NCI-H146 treated with DMSO at 0.1 percent for 48 hours (cell line): ENCODE results near the gene MRPL27.

ENCODE experiments used
- DNase-seq: peaks from one replicate; lab custom pipeline; 2025; ENCODE audit not compliant: unreplicated experiment; lab: John Stamatoyannopoulos, UW

Gene MRPL27

GRCh38 chr17:50386510-50386909 lies 13.5 kb upstream of the MRPL27 start:
- no peak for DNase-seq

- DNase-seq = no peak
Observed at GRCh38 chr17:50382931-50383330, 9.9 kb upstream of the MRPL27 start.

- DNase-seq = no peak
Observed at GRCh38 chr17:50381920-50382319, 8.9 kb upstream of the MRPL27 start.

GRCh38 chr17:50381260-50381815 lies 8.4 kb upstream of the MRPL27 start:
- no peak for DNase-seq

GRCh38 chr17:50380369-50381259 lies 7.6 kb upstream of the MRPL27 start:
- no peak for DNase-seq

GRCh38 chr17:50379351-50380132 lies 6.6 kb upstream of the MRPL27 start:
- no peak for DNase-seq

GRCh38 chr17:50375858-50376538 lies 3.0 kb upstream of the MRPL27 start:
- DNase-seq = peak; percentile 89

- no peak for DNase-seq
Observed at GRCh38 chr17:50373705-50374104, 721 bp upstream of the MRPL27 start.

GRCh38 chr17:50372222-50372757 lies 694 bp downstream of the MRPL27 start:
- DNase-seq = no peak

GRCh38 chr17:50371526-50371925 lies 1.5 kb downstream of the MRPL27 start:
- DNase-seq = no peak

GRCh38 chr17:50370052-50370451 lies 2.9 kb downstream of the MRPL27 start:
- no peak for DNase-seq

- no peak for DNase-seq
Observed at GRCh38 chr17:50367401-50367800, 5.6 kb downstream of the MRPL27 start.

GRCh38 chr17:50365649-50366393 lies 7.2 kb downstream of the MRPL27 start:
- DNase-seq = no peak

GRCh38 chr17:50365165-50365564 lies 7.8 kb downstream of the MRPL27 start:
- DNase-seq = no peak

- no peak for DNase-seq
Observed at GRCh38 chr17:50364715-50365114, 8.3 kb downstream of the MRPL27 start.

GRCh38 chr17:50364061-50364458 lies 8.9 kb downstream of the MRPL27 start:
- DNase-seq = no peak

- DNase-seq = no peak
Observed at GRCh38 chr17:50363217-50364060, 9.5 kb downstream of the MRPL27 start.

- DNase-seq = no peak
Observed at GRCh38 chr17:50362661-50363060, 10.3 kb downstream of the MRPL27 start.
